Ramos (cell line): ENCODE results near the gene NAT14.
"Not testable (repeated sequence)": the region's sequence is repeated elsewhere in the genome, so short reads cannot be mapped to it uniquely, and the experiment has no call there.

Experiments
- in situ Hi-C: fragments of 300-500 bp; cut with MboI; formaldehyde crosslinking; loops from one replicate; pipeline ENCODE4 v1.14.3; 2022; ENCODE audit warnings: low sequenced_read_pairs; ENCODE audit not compliant: unreplicated experiment

NAT14 gene

DNA sequence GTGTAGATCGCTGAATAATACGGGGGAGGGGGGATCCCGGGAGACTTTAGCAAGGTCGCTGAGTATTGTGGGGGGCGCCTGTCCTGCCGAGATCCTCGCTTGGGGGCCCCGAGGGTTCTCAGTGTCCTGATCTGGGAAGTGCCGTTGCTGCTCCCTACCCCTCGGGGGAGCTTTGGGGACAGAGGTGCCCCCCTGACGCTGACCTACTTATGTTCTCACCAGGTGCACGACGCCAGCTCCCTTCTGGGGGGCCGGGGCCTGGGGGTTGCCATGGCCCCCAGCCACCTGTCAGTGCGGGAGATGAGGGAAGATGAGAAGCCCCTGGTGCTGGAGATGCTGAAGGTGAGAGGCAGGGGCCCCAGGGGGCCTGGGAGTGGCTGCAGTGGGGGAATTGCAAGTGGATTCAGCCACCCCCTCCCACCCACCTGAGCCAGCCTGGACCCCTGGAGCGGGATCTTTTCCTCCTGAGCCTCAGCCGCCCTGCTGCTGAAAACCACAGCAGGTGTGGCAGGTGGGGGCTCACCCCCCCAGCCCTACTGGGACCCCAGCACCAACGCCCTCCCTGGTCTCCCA, 537 bp downstream of the NAT14 start:
- in situ Hi-C loops = no loop called here

DNA sequence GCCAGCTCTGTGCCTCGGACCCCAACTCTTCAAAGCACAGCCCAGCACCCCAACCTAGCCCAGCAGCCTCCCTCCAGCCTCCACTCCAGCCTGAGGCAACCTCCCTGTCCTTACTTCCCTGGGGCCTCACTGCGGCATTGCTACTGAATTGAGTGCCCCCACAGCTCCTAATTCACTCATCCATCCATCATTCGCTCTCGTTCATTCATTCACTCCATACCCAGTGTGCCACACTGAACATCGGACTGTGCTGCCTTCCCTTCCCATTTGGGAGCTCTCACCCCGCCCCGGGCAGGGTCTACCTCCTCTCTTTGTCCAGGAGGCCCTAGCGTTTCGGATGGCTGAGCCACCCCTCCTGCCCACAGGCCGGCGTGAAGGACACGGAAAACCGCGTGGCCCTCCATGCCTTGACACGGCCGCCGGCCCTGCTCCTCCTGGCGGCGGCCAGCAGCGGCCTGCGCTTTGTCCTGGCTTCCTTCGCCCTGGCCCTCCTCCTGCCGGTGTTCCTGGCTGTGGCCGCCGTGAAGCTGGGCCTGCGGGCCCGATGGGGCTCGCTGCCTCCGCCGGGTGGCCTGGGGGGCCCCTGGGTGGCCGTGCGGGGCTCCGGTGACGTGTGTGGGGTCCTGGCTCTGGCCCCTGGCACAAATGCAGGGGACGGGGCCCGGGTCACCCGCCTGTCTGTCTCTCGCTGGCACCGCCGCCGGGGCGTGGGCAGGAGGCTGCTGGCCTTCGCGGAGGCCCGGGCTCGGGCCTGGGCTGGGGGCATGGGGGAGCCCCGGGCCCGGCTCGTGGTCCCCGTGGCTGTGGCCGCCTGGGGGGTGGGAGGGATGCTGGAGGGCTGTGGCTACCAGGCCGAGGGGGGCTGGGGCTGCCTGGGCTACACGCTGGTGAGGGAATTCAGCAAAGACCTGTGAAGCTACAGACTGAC, 1.3 kb downstream of the NAT14 start:
- in situ Hi-C loops = no loop called here

DNA sequence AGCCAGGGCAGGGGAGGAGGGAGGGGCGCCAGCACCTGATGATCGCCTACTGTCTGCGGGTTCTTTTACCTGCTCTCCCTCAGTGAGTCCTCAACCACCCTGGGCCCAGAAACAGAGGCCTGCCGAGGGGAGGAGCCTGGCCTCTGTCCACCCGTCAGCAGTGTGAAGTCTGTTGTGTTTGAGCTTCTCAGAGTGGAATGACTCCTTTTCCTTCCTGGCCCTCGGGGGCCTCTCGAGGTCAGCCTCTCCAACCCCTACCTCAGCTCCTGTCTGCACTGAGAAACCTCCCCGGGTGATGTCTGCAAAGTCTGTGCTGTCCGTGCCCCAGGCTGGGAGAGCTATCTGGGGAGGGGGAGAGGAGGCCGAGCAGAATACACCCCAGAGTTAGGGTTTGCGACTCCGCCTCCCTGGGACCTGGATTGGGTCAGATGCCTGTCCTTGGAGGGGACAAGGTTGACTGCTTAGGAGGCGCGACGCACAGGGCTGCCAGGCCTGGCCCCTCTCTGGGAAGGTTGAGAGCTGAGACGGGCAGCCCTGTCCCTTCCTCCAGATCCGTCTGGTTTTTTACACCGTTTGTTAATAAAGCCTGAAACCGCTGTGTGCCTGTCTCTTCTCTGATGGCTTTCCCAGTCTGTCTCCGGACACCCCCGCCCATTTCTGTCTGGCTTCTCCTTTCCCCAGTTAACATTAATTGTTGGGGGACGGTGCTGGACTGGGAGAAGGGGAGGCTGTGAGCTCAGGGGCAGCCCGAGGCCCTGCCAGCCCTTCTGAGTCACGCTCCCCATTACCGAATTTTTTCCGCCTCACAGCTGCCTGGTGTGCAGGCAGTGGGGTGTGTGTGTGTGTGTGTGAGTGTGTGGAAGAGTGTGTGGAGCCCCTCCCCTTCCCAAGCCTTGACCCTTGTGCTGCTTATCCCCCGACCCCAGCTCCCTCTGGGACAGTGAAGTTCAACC, 2.3 kb downstream of the NAT14 start:
- in situ Hi-C loops = no loop called here

DNA sequence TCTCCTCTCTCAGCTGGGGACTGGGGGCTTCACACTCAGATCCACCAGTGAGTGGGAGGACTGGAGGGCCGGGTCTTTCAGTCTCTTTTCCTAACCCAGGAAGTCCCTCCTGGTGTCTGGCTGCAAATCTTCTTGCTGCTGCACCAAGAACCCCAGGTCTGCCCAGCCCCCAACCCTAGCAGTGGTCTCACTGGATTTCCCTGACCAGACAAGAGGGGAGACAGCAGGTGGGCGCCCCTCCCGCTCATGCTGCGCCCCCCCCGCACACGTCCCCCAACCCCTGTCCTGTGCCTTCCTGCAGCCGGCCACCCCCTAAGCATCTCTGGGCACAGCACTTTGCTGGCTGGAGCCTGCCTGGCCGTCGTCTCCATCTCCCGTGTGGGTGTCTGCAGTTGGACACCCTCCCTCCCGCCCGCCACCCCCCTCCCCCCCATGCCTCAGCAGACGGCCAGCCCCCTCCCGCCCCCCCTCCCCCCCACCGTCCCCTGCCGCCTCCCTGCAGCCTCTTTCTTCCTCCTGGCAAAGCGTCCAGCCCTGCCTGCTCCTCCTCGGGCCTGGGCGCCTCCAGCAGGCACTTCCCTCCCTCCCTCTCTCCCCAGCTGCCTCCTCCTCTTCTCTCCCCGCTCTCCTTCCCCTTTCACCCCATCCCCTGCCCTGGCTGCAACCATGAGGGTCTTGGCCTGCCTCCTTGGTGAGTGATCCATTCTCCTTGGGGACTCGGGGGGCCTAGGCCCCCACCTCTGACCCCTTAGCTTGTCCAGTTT, 3.1 kb downstream of the NAT14 start, which contains the start of gene SSC5D:
Gene SSC5D (plus strand): TSS at position 513 of the 764 bp plus-strand sequence. CDS start 154 bp downstream, at position 667.
- in situ Hi-C loops = no loop called here

DNA sequence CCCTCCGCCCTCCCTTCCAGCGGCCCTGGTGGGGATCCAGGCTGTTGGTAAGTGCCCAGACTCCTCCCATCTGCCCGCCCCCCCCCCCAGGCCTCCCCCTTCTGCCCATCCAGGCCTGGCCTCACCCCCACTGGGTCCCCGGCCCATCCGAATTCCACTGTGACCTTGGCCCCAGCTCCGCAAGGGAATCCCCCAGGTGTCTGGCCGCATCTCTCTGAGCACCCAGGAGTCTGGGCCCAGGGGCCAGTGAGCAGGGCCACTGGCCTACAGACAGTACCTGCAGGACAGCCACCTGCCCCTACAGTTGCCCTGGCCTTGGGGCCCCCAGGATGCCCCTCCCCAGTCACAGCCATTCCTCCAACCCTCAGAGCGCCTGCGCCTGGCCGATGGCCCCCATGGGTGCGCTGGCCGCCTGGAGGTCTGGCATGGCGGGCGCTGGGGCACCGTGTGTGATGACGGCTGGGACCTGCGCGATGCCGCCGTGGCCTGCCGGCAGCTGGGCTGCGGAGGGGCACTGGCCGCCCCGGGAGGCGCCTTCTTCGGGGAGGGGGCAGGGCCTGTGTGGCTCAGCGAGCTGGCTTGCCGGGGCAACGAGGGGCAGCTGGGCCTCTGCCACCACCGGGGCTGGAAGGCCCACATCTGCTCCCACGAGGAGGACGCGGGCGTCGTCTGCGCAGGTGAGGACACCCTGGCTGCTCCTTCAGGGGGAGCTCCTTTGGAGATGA, 4.2 kb downstream of the NAT14 start:
- in situ Hi-C loops = no loop called here

DNA sequence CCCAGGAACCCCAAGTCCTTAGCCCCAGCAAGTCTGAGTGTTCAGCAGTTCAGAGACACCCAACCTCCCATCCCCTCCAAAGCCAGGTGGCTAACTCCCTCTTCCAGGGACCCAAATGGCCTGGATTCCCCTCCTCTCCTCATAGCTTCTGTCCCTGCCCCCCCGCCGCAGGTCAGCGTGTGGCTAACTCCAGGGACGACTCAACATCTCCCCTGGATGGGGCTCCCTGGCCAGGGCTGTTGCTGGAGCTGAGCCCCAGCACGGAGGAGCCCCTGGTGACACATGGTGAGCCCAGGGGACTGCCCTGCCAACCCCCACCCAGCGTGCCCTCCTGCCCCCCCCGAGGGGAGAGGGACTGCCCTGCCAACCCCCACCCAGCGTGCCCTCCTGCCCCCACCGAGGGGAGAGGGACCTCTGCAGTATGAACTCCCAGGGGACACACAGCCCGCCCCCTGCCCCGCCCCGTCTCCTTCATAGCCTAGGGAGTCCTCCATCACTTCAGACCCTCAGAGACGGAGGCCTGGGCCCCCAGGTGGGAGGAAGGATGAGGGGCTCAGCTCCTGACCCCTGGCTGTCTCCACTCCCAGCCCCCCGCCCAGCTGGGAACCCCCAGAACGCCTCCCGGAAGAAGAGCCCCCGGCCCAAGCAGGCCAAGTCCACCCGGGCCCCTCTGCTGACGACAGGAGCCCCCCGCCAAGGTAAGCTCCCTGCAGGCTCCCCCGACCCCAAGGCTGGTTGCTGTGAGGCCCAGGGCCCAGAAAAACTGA, 4.9 kb downstream of the NAT14 start:
- in situ Hi-C loops = no loop called here

DNA sequence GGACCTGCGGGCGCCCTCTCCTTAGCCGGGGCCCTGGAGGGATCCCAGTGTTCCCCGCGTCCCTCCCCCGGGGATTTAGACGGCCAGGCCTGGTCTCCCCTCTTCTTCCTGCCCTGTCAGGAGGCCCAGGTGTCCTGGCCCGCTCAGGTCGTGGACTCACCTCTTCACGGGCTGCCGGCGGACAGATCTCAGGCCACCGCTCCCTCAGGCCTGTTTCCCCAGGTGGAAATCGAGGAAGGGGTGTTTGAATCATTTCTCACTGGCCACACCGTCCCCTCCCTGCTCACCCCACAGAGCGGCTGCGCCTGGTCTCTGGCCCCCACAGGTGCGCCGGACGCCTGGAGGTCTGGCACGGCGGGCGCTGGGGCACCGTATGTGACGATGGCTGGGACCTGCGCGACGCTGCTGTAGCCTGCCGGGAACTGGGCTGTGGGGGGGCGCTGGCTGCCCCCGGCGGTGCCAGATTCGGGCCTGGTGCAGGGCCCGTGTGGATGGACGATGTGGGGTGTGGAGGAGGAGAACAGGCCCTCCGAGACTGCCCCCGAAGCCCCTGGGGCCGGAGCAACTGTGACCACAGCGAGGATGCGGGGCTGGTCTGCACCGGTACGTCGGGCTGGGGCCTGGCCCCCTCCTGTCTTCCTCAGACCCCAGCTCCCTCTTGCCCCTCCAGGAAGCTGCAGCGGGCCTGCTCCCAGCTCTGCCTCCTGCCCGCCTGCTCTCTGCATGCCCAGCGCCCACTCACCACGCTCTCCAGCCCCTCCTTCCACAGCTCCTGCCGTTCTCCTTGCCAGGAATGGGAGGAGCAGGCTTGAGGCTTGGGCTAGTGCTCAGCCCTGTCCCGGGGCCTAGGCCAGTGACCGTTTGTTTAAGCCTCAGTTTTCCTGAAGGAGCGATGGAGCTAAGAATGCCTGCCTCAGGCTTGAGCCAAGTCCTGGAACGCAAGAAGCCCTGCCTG, 5.8 kb downstream of the NAT14 start:
- in situ Hi-C loops = no loop called here

DNA sequence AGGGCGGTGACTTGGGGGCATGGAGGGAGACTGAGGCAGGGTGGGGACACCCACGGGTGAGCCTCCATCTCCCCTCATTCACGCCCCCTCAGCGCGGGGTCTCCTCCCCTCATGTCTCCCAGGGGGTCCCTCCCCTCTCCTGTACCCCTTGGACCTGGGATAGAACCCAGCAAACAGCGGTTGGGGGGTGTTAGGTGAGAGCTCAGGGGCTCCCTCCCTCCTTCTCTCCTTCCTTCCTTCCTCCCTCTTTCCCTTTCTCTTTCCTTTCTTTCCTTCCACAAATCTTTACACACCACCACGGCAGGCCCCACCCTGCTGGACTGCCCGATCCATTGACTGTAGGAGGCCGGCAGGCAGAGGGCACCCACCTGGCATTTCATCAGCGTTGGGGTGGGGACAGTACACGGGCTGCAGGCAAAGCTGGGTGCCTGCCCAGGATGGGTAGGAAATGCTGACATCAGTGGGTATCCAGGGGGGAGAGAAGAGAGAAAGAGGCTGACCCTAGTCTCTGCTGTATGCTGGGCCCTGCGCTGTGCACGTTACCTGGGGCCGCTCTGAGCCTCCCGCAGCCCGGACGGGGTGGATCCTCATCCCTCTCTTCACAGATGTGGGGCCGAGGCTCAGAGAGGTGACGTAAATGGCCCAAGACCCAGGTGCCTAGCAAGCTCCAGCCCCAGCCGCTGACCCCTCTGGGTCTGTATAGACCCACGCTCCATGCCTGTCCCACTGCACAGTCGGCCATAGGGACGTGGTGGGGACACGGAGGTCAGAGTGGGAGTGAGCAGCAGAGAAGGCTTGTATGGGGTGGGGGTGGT, 6.8 kb downstream of the NAT14 start:
- in situ Hi-C loops = no loop called here

DNA sequence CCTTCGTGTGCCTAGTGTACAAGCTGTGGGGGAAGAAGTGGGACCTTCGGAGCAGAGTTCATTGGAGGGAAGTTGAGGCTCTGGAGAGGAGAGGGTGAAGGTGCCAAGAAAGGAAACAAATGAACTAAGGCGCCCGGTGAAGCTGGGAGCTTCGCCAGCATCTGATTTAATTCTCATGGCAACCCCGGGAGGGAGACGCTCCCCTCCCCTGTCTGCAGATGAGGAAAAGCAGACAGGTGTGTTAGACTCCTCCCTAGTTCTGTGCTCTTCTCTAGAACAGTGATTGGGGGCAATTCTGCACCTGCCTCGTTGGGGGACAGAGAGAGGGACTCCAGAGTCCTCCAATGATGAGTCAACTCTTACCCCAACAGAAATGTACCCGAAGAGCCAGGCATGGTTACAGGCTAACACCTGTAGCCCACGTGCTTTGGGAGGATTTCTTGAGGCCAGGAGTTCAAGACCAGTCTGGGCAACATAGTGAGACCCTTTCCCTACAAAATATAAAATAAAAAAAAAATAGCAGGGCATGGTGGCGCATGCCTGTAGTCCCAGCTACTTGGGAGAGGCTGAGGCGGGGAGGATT, 7.5 kb downstream of the NAT14 start:
- in situ Hi-C loops = no loop called here

DNA sequence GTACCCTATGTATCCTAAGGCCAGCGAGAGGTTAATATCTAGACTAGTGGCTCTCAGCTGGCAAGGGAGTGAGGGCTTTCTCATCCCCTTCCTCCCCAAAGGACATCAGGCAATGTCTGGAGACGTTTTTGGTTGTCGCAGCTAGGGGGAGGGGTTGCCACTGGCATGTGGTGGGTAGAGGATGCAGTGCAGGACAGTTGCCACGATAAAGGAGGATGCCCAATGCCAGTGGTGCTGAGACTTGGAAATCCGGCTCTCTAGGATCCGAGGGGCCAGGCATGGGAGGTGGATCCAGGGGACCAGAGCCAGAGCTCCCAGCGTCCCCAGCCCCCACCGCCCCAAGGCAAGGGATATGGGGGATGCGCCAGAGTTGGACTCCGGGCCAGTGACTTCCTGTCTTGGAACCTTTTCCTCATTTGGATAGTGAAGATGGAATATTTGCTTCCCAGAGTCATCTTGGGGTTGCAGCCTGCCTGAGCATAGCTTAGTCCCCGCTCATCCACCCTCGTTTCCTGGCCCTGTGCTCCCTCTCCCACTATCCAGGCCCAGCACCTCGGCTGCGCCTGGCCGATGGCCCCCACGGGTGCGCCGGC, 8.2 kb downstream of the NAT14 start:
- in situ Hi-C loops = no loop called here

DNA sequence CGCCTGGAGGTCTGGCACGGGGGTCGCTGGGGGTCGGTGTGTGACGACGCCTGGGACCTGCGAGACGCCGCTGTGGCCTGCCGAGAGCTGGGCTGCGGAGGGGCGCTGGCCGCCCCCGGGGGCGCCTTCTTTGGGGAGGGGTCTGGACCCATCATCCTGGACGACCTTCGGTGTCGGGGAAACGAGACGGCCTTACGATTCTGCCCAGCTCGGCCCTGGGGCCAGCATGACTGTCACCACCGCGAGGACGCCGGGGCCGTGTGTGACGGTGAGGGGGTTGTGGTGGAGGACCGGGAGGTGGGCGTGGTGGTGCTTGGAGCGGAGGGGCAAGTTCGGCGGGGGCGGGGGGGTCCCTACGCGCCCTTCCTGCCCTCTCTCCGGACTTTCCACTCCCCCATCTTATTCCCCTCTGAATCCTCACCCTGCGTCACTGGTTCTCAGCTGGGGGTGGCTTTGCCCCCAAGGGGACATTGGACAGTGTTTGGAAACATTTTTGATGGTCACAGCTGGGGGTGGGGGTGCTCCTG, 8.7 kb downstream of the NAT14 start:
- in situ Hi-C loops = no loop called here

DNA sequence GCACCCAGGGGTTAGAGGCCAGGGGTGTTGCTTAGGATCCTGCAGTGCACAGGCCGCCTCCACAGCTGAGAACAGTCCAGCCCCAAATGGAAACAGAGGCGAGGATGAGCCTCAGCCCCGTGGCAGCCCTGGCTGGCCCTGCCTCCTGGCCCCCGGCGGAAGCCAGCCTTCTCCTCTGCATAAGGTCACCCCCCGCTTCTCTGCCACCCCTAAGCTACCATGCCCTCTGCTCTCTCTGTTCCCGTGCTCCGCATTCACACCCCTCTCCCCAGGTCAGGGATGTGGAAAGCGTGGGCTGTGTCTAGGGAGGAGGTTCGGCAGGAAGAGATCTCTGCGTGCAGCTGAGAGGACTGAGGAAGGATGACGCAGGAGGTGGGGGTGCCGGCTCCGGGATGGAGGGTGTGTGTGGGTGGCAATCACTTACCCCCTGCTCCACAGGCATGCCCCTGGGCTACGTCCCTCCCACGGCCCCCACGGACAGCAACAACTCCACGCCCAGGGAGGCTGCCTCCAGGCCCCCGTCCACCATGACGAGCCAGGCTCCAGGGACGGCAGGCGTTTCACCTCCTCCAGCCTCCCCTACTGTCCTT, 9.3 kb downstream of the NAT14 start:
- in situ Hi-C loops = no loop called here

DNA sequence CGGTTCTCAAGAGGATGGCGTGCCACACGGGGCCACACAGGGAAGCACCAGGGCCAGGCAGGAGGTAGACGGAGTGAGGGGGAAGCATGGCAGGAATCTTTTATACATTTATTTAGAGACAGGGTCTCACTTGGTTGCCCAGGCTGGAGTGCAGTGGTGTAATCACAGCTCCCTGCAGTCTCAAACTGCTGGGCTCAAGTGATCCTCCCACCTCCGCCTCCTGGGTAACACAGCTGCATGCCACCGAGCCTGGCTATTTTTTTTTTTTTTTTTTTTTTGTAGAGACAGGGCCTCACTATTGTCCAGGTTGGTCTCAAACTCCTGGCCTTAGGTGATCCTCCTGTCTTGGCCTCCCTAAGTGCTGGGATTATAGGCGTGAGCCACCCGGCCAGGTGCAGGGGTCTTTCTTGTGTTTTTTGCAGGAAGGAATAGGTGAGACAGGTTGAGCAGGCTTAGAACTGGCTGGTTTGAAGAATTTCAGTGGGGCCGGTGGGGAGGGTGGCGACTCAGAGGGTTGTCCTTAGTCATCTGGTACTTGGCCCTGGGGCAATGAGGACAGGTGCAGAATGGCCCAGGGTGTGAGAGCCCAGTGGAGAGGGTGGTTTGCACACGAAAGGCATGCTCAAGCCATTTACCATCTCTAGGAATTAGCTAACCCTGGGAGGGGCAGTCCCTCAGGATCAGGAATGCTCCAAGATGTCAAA, 10.8 kb downstream of the NAT14 start:
- in situ Hi-C loops = no loop called here

DNA sequence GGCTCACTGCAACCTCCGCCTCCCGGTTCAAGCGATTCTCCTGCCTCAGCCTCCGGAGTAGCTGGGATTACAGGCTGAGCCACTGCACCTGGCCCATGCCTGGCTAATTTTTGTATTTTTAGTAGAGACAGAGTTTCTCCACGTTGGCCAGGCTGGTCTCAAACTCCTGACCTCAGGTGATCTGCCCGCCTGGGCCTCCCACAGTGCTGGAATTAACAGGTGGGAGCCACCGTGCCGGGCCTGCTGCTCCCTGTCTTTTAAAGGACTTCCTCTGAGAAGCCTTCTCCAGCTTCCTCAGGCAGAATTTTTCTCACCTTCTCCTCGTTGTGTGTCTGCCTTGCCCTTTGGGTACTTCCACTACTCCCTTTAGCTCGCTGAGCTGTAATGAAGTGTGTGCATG, 11.8 kb downstream of the NAT14 start:
- in situ Hi-C loops = not testable (repeated sequence)

DNA sequence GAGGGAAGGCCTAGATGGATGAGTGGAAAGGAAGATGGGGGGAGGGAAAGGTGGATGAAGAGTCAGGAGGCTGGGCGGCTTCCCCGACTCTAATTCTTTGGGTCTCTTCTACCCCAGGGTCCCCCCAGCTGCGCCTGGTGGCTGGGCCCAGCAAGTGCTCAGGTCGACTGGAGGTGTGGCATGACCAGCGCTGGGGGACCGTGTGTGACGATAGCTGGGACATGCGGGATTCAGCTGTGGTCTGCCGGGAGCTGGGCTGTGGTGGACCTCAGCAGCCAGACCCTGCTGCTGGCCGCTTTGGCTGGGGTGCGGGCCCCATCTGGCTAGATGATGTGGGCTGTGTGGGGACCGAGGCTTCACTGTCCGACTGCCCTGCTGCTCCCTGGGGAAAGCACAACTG, 12.8 kb downstream of the NAT14 start:
- in situ Hi-C loops = no loop called here
